DOHH2 (cell line): ENCODE data around the gene METTL16.

Experiments used
- H3F3A ChIP-seq: fragments of 200-600 bp; sonication (generic), shearing (Covaris generic); 2 replicates; pipeline ENCODE4 v1.6.0; 2016; ENCODE audit warnings: antibody characterized with exemption, mild to moderate bottlenecking; ENCODE audit not compliant: control insufficient read depth, insufficient read depth
- H3K27ac ChIP-seq: fragments of 200-600 bp; sonication (generic); 2 replicates; pipeline ENCODE4 v1.5.1; 2014; ENCODE audit warnings: low read depth, mild to moderate bottlenecking, low read length, moderate library complexity
- H3K27me3 ChIP-seq: fragments of 200-600 bp; sonication (generic); 2 replicates; pipeline ENCODE4 v1.6.1; 2014; ENCODE audit warnings: mild to moderate bottlenecking, low read length, mixed read lengths; ENCODE audit not compliant: control insufficient read depth
- H3K36me3 ChIP-seq: fragments of 200-600 bp; sonication (generic); 2 replicates; pipeline ENCODE4 v1.6.1; 2014; ENCODE audit warnings: mild to moderate bottlenecking, low read length, moderate library complexity, mixed read lengths; ENCODE audit not compliant: control insufficient read depth
- H3K4me1 ChIP-seq: fragments of 200-600 bp; sonication (generic); 2 replicates; pipeline ENCODE4 v1.6.1; 2014; ENCODE audit warnings: mild to moderate bottlenecking, low read length, mixed read lengths; ENCODE audit not compliant: control insufficient read depth
- H3K4me2 ChIP-seq: fragments of 200-600 bp; sonication (generic); 2 replicates; pipeline ENCODE4 v1.6.0; 2014; ENCODE audit warnings: mild to moderate bottlenecking, low read length, moderate library complexity
- H3K4me3 ChIP-seq: fragments of 200-600 bp; sonication (generic); 2 replicates; pipeline ENCODE4 v1.5.1; 2014; ENCODE audit warnings: mild to moderate bottlenecking, low read length, mixed read lengths
- H3K79me2 ChIP-seq: fragments of 200-600 bp; sonication (generic); 2 replicates; pipeline ENCODE4 v1.6.1; 2014; ENCODE audit warnings: mild to moderate bottlenecking, low read length, mixed read lengths; ENCODE audit not compliant: control insufficient read depth
- H3K9me2 ChIP-seq: fragments of 200-600 bp; sonication (generic); replicated peaks from 2 replicates; pipeline ENCODE4 v1.6.1; 2014; ENCODE audit warnings: mild to moderate bottlenecking, low read length, mixed read lengths; ENCODE audit not compliant: control insufficient read depth
- H3K9me3 ChIP-seq: fragments of 200-600 bp; sonication (generic); 2 replicates; pipeline ENCODE4 v1.6.1; 2014; ENCODE audit warnings: antibody characterized with exemption, low read length, mixed read lengths; ENCODE audit not compliant: control insufficient read depth, insufficient read depth
- H4K20me1 ChIP-seq: fragments of 200-600 bp; sonication (generic); 2 replicates; pipeline ENCODE4 v1.6.0; 2014; ENCODE audit warnings: low read depth, mild to moderate bottlenecking, antibody characterized with exemption, low read length, moderate library complexity; ENCODE audit not compliant: control insufficient read depth, insufficient read depth
- EZH2phosphoT487 ChIP-seq: fragments of 200-600 bp; sonication (generic); IDR thresholded peaks from 2 replicates; pipeline ENCODE4 v1.6.1; 2017; ENCODE audit warnings: borderline replicate concordance, mild to moderate bottlenecking, antibody characterized with exemption, low read length, moderate library complexity, mixed read lengths
- TF ChIP-seq, protein P1 (sequence below): fragments of 200-600 bp; sonication (generic); IDR thresholded peaks from one replicate; pipeline ENCODE4 v1.5.1; 2014; ENCODE audit warnings: antibody characterized with exemption, mild to moderate bottlenecking, low read depth, low read length; ENCODE audit not compliant: poor library complexity, severe bottlenecking

The METTL16 gene

DNA sequence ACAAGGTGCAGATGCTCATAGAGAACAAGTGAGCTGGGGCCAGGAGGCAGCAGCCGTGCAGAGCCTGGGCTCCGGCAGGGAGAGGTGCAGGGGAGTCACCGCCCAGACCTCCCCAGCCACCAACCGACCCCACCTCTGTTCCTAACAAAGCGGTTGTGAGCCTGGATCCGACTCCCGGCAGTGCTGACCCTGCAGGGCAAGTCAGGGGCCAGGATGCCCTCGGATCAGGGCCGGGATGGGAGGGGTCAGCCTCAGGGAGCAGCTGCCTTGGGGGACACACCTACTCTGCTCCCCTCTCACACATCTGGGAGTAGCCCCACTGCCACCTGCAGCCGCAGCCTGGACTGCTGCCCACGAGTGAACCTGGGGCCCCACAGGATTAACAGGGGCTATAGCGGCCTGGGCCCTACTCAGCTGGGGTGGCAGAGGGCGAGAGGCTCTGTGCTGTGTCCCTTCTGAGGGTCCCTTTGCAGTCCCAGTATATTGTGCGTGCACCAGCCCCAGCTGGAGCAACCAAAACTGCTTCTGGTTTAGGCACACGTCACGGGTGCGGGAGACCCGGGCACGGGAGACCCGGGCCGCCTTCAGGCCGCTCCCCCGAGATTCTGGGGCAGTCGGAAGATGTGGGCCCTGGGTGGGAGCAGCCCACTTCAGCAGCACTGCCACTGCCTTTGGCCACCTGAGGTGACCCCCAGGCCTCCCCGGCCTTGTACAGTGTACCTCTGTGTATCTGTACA is 132.0 kb downstream of the METTL16 start:
- H3K27ac ChIP-seq: no peak overlapping the region
- H4K20me1 ChIP-seq: no peaks in the 10 kb centered on the region

DNA sequence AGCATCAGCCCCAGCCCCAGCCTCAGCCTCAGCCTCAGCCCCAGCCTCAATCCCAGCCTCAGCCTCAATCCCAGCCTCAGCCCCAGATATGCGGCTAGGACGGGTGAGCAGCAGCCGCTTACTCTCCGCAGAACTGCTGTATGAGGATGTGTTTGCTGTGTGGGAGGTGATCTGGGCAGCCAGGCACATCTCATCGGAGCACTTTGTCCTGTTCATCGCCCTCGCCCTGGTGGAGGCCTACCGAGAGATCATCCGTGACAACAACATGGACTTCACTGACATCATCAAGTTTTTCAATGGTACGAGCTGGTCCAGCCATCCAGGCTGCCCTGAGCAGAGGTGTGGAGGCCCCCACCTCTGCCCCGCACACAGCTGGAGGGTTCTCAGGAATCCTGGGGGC is 132.8 kb downstream of the METTL16 start:
- H3K4me2 ChIP-seq: no peak overlapping the region
- H3K27ac ChIP-seq: no peak overlapping the region
- no peak overlapping the region for H3K4me3 ChIP-seq
- no peaks in the 10 kb centered on the region for H4K20me1 ChIP-seq
- no peaks in the 10 kb centered on the region for H3K9me3 ChIP-seq
- TF ChIP-seq EZH2phosphoT487: no peak
- TF ChIP-seq, protein P1, sequence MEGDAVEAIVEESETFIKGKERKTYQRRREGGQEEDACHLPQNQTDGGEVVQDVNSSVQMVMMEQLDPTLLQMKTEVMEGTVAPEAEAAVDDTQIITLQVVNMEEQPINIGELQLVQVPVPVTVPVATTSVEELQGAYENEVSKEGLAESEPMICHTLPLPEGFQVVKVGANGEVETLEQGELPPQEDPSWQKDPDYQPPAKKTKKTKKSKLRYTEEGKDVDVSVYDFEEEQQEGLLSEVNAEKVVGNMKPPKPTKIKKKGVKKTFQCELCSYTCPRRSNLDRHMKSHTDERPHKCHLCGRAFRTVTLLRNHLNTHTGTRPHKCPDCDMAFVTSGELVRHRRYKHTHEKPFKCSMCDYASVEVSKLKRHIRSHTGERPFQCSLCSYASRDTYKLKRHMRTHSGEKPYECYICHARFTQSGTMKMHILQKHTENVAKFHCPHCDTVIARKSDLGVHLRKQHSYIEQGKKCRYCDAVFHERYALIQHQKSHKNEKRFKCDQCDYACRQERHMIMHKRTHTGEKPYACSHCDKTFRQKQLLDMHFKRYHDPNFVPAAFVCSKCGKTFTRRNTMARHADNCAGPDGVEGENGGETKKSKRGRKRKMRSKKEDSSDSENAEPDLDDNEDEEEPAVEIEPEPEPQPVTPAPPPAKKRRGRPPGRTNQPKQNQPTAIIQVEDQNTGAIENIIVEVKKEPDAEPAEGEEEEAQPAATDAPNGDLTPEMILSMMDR: no peak
- H3K9me2 ChIP-seq: no peaks in the 10 kb centered on the region
- H3K79me2 ChIP-seq: no peaks in the 10 kb centered on the region
- peaks cover 1% of the 10 kb centered on the region; the same call in 1 of the 2 replicates for H3F3A ChIP-seq
- H3K36me3 ChIP-seq: peaks cover 5% of the 10 kb centered on the region; the same call in 1 of the 2 replicates
- H3K4me1 ChIP-seq: peaks cover 4% of the 10 kb centered on the region
- no peaks in the 10 kb centered on the region for H3K27me3 ChIP-seq

More for the DNA sequence above, 132.0 kb downstream of the METTL16 start:
- H3K27me3 ChIP-seq: no peaks in the 10 kb centered on the region
- no peak overlapping the region for H3K4me3 ChIP-seq
- H3K9me3 ChIP-seq: no peaks in the 10 kb centered on the region
- TF ChIP-seq EZH2phosphoT487: no peak
- TF ChIP-seq, protein P1: no peak
- no peaks in the 10 kb centered on the region for H3K9me2 ChIP-seq
- peaks cover 3% of the 10 kb centered on the region; the same call in 1 of the 2 replicates for H3F3A ChIP-seq
- H3K36me3 ChIP-seq: peaks cover 5% of the 10 kb centered on the region; the same call in 1 of the 2 replicates
- no peaks in the 10 kb centered on the region for H3K79me2 ChIP-seq
- H3K4me2 ChIP-seq: no peak overlapping the region
- peaks cover 4% of the 10 kb centered on the region for H3K4me1 ChIP-seq

DNA sequence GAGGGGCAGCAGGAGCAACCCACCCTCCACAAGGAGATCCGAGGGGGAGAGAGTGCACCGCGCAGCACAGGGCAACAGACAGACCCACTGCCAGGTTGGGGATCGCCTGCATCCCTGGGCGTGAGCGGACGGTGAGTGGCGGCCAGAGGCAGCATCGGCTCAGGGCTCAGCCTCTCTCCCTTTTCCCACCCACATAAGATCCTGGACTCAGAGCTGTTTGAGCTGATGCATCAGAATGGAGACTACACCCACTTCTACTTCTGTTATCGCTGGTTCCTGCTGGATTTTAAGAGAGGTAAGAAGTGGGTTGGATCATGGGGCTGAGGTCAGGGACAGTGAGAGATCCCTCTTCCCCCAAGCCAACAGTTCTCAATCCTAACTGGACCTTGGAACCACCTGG is 134.0 kb downstream of the METTL16 start:
- H3K4me3 ChIP-seq: no peak overlapping the region
- H3K4me2 ChIP-seq: no peak overlapping the region
- H3K27me3 ChIP-seq: no peaks in the 10 kb centered on the region
- H3K4me1 ChIP-seq: peaks cover under 1% of the 10 kb centered on the region; the same call in 1 of the 2 replicates
- no peak overlapping the region for H3K27ac ChIP-seq
- no peaks in the 10 kb centered on the region for H3K9me3 ChIP-seq
- H3K9me2 ChIP-seq: no peaks in the 10 kb centered on the region
- no peaks in the 10 kb centered on the region for H3F3A ChIP-seq
- TF ChIP-seq EZH2phosphoT487: no peak
- TF ChIP-seq, protein P1: no peak
- no peaks in the 10 kb centered on the region for H3K79me2 ChIP-seq
- H4K20me1 ChIP-seq: no peaks in the 10 kb centered on the region
- H3K36me3 ChIP-seq: peaks cover 5% of the 10 kb centered on the region; the same call in 1 of the 2 replicates
